Endothelial cell of umbilical vein (primary cell): ENCODE data around the gene C6orf136. TPM values are rescaled to one million over a fixed set of nuclear protein-coding genes. Genes with fewer than 3 reads are reported as not detected.
A peak's percentile ranks its signal among the peaks of the same experiment; 100 is the strongest.

Source experiments
- BruUV-seq: library from RNA; stranded (reverse); fragments of 400-500 nt; replicated peaks from 2 replicates; lab custom pipeline; 2021; lab: Mats Ljungman, UMichigan
- CTCF ChIA-PET: fragments of 300-600, 350-600 bp; sonication (Branson Sonifier 250); formaldehyde crosslinking; loops from one replicate; lab custom pipeline; 2021; ENCODE audit warnings: antibody characterized with exemption, inconsistent platforms; lab: Charles Lee
- POLR2A ChIA-PET: fragments of 300-600, 350-600 bp; sonication (Branson Sonifier 250); formaldehyde crosslinking; loops from one replicate; lab custom pipeline; 2021; ENCODE audit warnings: antibody characterized with exemption, inconsistent platforms; lab: Charles Lee
- DNase-seq: peaks from one replicate; pipeline ENCODE4 v3.0.0-alpha.2; 2011; ENCODE audit warnings: low read depth, low spot score
- FAIRE-seq: peaks from 2 replicates; lab custom pipeline; 2011; peaks lifted over from hg19 to GRCh38; lab: Jason Lieb, UNC
- H2AFZ ChIP-seq: 2 replicates; pipeline ENCODE4 v1.6.0; 2012; ENCODE audit warnings: low read depth, low read length, control low read depth, inconsistent platforms
- H3K27ac ChIP-seq: 2 replicates; pipeline ENCODE4 v1.5.1; 2011; ENCODE audit warnings: low read depth, mild to moderate bottlenecking, control low read depth, low read length, moderate library complexity; ENCODE audit not compliant: insufficient read depth
- H3K27me3 ChIP-seq, 2 experiments: 2 replicates each; pipeline versions ENCODE4 v1.6.0 to v1.6.1; 2011; ENCODE audit warnings: low read length in 2 of 2, mixed read lengths in 1 of 2; ENCODE audit not compliant: control insufficient read depth in 2 of 2, insufficient read depth in 2 of 2
- H3K36me3 ChIP-seq, 2 experiments: 2 replicates in 1 of 2; 3 replicates in 1 of 2; pipeline ENCODE4 v1.5.1; 2011; ENCODE audit warnings: low read length in 2 of 2, mild to moderate bottlenecking in 1 of 2, moderate library complexity in 1 of 2; ENCODE audit not compliant: control insufficient read depth in 2 of 2, insufficient read depth in 2 of 2; ENCODE audit errors: extremely low read depth in 1 of 2
- H3K4me1 ChIP-seq: 3 replicates; pipeline ENCODE4 v1.5.1; 2011; ENCODE audit warnings: mild to moderate bottlenecking, low read length; ENCODE audit not compliant: control insufficient read depth, insufficient read depth; ENCODE audit errors: extremely low read depth
- H3K4me2 ChIP-seq: 2 replicates; pipeline ENCODE4 v1.6.1; 2011; ENCODE audit warnings: low read length, control low read depth, mixed read lengths; ENCODE audit not compliant: insufficient read depth
- H3K4me3 ChIP-seq, 3 experiments: fragments of 200-600 bp in 1 of 3; sonication (generic), shearing (Covaris generic) in 1 of 3; replicated peaks in 1 of 3; 2 replicates each; pipeline ENCODE4 v1.5.1; 2011 to 2016; ENCODE audit warnings: control low read depth in 3 of 3, low read length in 3 of 3, mild to moderate bottlenecking in 2 of 3, inconsistent platforms in 1 of 3, low read depth in 1 of 3, moderate library complexity in 1 of 3; ENCODE audit not compliant: insufficient read depth in 1 of 3
- H3K79me2 ChIP-seq: 2 replicates; pipeline ENCODE4 v1.6.0; 2012; ENCODE audit warnings: low read length, inconsistent platforms; ENCODE audit not compliant: control insufficient read depth, insufficient read depth
- H3K9ac ChIP-seq: replicated peaks from 2 replicates; pipeline ENCODE3; 2011; ENCODE audit warnings: low read length, control low read depth; ENCODE audit not compliant: insufficient read depth; ENCODE audit errors: extremely low read depth
- H3K9me1 ChIP-seq: replicated peaks from 3 replicates; pipeline ENCODE4 v1.6.0; 2011; ENCODE audit warnings: mild to moderate bottlenecking, low read length; ENCODE audit not compliant: control insufficient read depth, insufficient read depth; ENCODE audit errors: extremely low read depth
- H3K9me3 ChIP-seq: replicated peaks from 2 replicates; pipeline ENCODE4 v1.5.1; 2012; ENCODE audit warnings: low read length, inconsistent platforms; ENCODE audit not compliant: control insufficient read depth, insufficient read depth
- H4K20me1 ChIP-seq: replicated peaks from 2 replicates; pipeline ENCODE3; 2011; ENCODE audit warnings: mild to moderate bottlenecking, low read length; ENCODE audit not compliant: control insufficient read depth, insufficient read depth; ENCODE audit errors: extremely low read depth
- CTCF ChIP-seq, 2 donors: IDR thresholded peaks; 1 replicate in 1 of 2; 2 replicates in 1 of 2; pipeline ENCODE4 v1.5.1; 2011; ENCODE audit warnings: low read length in 2 of 2, mild to moderate bottlenecking in 2 of 2, moderate library complexity in 2 of 2, control low read depth in 1 of 2, inconsistent platforms in 1 of 2, low read depth in 1 of 2; ENCODE audit not compliant: insufficient read depth in 1 of 2; ENCODE audit errors: extremely low read depth in 1 of 2
- EZH2 ChIP-seq: IDR thresholded peaks from 2 replicates; pipeline ENCODE4 v1.6.1; 2012; ENCODE audit warnings: borderline replicate concordance, low read depth, mild to moderate bottlenecking, moderate library complexity, low read length, inconsistent platforms; ENCODE audit not compliant: severe bottlenecking
- GATA2 ChIP-seq: IDR thresholded peaks from 2 replicates; pipeline ENCODE4 v1.7.0; 2011; ENCODE audit warnings: low read depth, mild to moderate bottlenecking, moderate library complexity, mixed read lengths, low read length; ENCODE audit not compliant: insufficient read length, insufficient read depth
- POLR2A ChIP-seq: IDR thresholded peaks from 2 replicates; pipeline ENCODE4 v1.6.1; 2012; ENCODE audit warnings: low read depth, mild to moderate bottlenecking, control low read depth, low read length
- POLR2AphosphoS5 ChIP-seq: IDR thresholded peaks from 2 replicates; pipeline ENCODE4 v1.6.1; 2012; ENCODE audit warnings: low read depth, mild to moderate bottlenecking, control low read depth, low read length, moderate library complexity; ENCODE audit not compliant: insufficient read depth
- dilution Hi-C: fragments of 300-500 bp; cut with MboI; formaldehyde crosslinking; loops from one replicate; pipeline ENCODE4 v1.15.0; 2019; ENCODE audit warnings: low sequenced_read_pairs; ENCODE audit not compliant: extremely low pct_ligation_motif_present
- intact Hi-C: fragments of 100-400 bp; cut with micrococcal nuclease; formaldehyde crosslinking; loops from one replicate; pipeline ENCODE4 v1.10.0; 2022
- polyA plus RNA-seq, 4 experiments: library from polyadenylated mRNA; depleted of rRNA in 3 of 4; stranded (reverse) in 3 of 4; unstranded in 1 of 4; fragments of >200 nt; gene quantifications; 2 replicates each; pipeline versions ENCODE4 v1.2.1 to v1.2.3, GENCODE V29; 2011 to 2012; ENCODE audit warnings: missing spikeins in 1 of 4
- total RNA-seq: library from RNA; stranded (reverse); gene quantifications from 2 replicates; pipeline ENCODE4 v1.2.3, GENCODE V29; 2021

The C6orf136 gene
- total and polyA plus RNA-seq, 2 donors (not counting 3 experiments of a cell fraction or from before 2014, with no cell fraction given): 19.1 to 21.0 TPM

GRCh38 chr6:30626484-30627366 is 20.2 kb upstream of the C6orf136 start, which contains the start of gene ATAT1:
Gene ATAT1, plus strand, starts transcription at chr6:30626874.
- CTCF ChIA-PET: interaction anchor here (1.5 to 2.1 kb wide), 2 partner anchors 46 to 104 kb away, joined by 4 to 13 read pairs; partner anchors contain the start of gene DHX16

More at GRCh38 chr6:30626484-30627366, 20.2 kb upstream of the C6orf136 start, which contains the start of gene ATAT1:
- peak; percentile 89 for FAIRE-seq
- H2AFZ ChIP-seq: peak within 1 kb of the TSS; percentile 56
- dilution Hi-C loops (no loop called here), intact Hi-C loops (no loop called here)
- no peaks in the 10 kb centered on the region for H4K20me1 ChIP-seq
- H3K4me3 ChIP-seq: peak within 1 kb of the TSS; percentile 22 to 64 (median 51)
- H3K4me2 ChIP-seq: peak within 1 kb of the TSS; percentile 59
- BruUV-seq: TSS peak; percentile 60
- peak within 1 kb of the TSS; percentile 84 for H3K9ac ChIP-seq
- peak; percentile 97 for TF ChIP-seq POLR2A
- TF ChIP-seq POLR2AphosphoS5: peak; percentile 97
- TF ChIP-seq GATA2: no peak
- TF ChIP-seq EZH2: no peak
- peak; percentile 31 to 50 for TF ChIP-seq CTCF (IDR thresholded peaks at IDR 0.05; ENCODE audit: extremely low read depth in 1 of 2, insufficient read depth in 1 of 2, low read depth in 1 of 2, low read length in 2 of 2)
- no peaks in the 10 kb centered on the region for H3K9me3 ChIP-seq
- DNase-seq: peak; percentile 89
- peak within 1 kb of the TSS; percentile 66 for H3K27ac ChIP-seq
- POLR2A ChIA-PET: interaction anchor here (0.9 kb wide), 1 partner anchor 12 kb away, joined by 4 read pairs; no protein-coding TSS in a partner anchor
- peaks cover 4 to 12% of the 10 kb centered on the region in 2 experiments for H3K36me3 ChIP-seq
- no peaks in the 10 kb centered on the region for H3K27me3 ChIP-seq
- H3K79me2 ChIP-seq: no peaks in the 10 kb centered on the region
- no peaks in the 10 kb centered on the region for H3K9me1 ChIP-seq
- peaks cover 8% of the 10 kb centered on the region for H3K4me1 ChIP-seq
